ENCODE measurements around the gene CENPX. TPM values are rescaled to one million over a fixed set of nuclear protein-coding genes. Genes with fewer than 3 reads are reported as not detected.

CENPX gene
- total and polyA plus RNA-seq, 2 of the 13 experiments (the other 11 are each of a cell fraction or from before 2014, with no cell fraction given), result 92.7 to 170 TPM

- peak; percentile 97 for TF ChIP-seq ZNF773 (CRISPR knock-in tag; IDR thresholded peaks at IDR 0.05; ENCODE audit: borderline replicate concordance)
- TF ChIP-seq MEF2D (CRISPR knock-in tag; IDR thresholded peaks at IDR 0.05), result peak; percentile 96
- TF ChIP-seq MAFF (IDR thresholded peaks at IDR 0.05; ENCODE audit: low read depth, low read length), result no peak
- no peak for TF ChIP-seq SP1 (IDR thresholded peaks at IDR 0.05)
- TF ChIP-seq SP1 (CRISPR knock-in tag; IDR thresholded peaks at IDR 0.05), result peak; percentile 78
- TF ChIP-seq, protein P1, sequence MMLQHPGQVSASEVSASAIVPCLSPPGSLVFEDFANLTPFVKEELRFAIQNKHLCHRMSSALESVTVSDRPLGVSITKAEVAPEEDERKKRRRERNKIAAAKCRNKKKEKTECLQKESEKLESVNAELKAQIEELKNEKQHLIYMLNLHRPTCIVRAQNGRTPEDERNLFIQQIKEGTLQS (CRISPR knock-in tag; IDR thresholded peaks at IDR 0.05), result peak; percentile 14
- peak; percentile 100 for TF ChIP-seq ZBTB7A (CRISPR knock-in tag; IDR thresholded peaks at IDR 0.05)
- 0 out of 2 replicates have a peak, but pooled peaks have one; percentile 8 for TF ChIP-seq ZNF24 (IDR thresholded peaks at IDR 0.05)
- TF ChIP-seq ZNF839 (CRISPR knock-in tag; IDR thresholded peaks at IDR 0.05; ENCODE audit: borderline replicate concordance), result no peak
- peak; percentile 63 for TF ChIP-seq ZNF644 (CRISPR knock-in tag; IDR thresholded peaks at IDR 0.05; ENCODE audit: low read depth)
- peak; percentile 74 for TF ChIP-seq GATAD1 (CRISPR knock-in tag; IDR thresholded peaks at IDR 0.05)
- peak; percentile 30; the same call in 1 of the 2 replicates for TF ChIP-seq NPAS2 (CRISPR knock-in tag; IDR thresholded peaks at IDR 0.05; ENCODE audit: borderline replicate concordance)
- no peak; the same call in none of the 2 replicates for TF ChIP-seq PHF20 (CRISPR knock-in tag; IDR thresholded peaks at IDR 0.05)
- peak; percentile 74 for TF ChIP-seq HIC2 (CRISPR knock-in tag; IDR thresholded peaks at IDR 0.05; ENCODE audit: low read depth)
- peak; percentile 87; the same call in 1 of the 2 replicates for TF ChIP-seq ZSCAN5A (CRISPR knock-in tag; IDR thresholded peaks at IDR 0.05; ENCODE audit: borderline replicate concordance)
- TF ChIP-seq ZNF121 (CRISPR knock-in tag; IDR thresholded peaks at IDR 0.05), result no peak; the same call in none of the 2 replicates
- no peak; the same call in 1 of the 2 replicates for TF ChIP-seq NFYC (CRISPR knock-in tag; IDR thresholded peaks at IDR 0.05)
- TF ChIP-seq, protein P2, sequence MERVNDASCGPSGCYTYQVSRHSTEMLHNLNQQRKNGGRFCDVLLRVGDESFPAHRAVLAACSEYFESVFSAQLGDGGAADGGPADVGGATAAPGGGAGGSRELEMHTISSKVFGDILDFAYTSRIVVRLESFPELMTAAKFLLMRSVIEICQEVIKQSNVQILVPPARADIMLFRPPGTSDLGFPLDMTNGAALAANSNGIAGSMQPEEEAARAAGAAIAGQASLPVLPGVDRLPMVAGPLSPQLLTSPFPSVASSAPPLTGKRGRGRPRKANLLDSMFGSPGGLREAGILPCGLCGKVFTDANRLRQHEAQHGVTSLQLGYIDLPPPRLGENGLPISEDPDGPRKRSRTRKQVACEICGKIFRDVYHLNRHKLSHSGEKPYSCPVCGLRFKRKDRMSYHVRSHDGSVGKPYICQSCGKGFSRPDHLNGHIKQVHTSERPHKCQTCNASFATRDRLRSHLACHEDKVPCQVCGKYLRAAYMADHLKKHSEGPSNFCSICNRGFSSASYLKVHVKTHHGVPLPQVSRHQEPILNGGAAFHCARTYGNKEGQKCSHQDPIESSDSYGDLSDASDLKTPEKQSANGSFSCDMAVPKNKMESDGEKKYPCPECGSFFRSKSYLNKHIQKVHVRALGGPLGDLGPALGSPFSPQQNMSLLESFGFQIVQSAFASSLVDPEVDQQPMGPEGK (CRISPR knock-in tag; IDR thresholded peaks at IDR 0.05), result peak; percentile 96
- peak; percentile 98 for TF ChIP-seq ZNF280D (CRISPR knock-in tag; IDR thresholded peaks at IDR 0.05)
- TF ChIP-seq RNF2 (conservative IDR thresholded peaks at IDR 0.05; ENCODE audit: low read depth), result peak; percentile 95
- TF ChIP-seq TOE1 (CRISPR knock-in tag; IDR thresholded peaks at IDR 0.05), result no peak; the same call in 1 of the 2 replicates
- peak; percentile 99 for TF ChIP-seq NRL (CRISPR knock-in tag; IDR thresholded peaks at IDR 0.05; ENCODE audit: borderline replicate concordance)
These were observed 30.2 kb downstream of the CENPX start (continued) for GRCh38 chr17:81992306-81993102.

All from HepG2 (cell line).